GM12801 (cell line): ENCODE results near the gene AK1.

Source experiments
- TF ChIP-seq, protein P1 (sequence below): IDR thresholded peaks from one replicate; pipeline ENCODE4 v1.5.1; 2011; ENCODE audit warnings: control low read depth; ENCODE audit not compliant: insufficient read length; ENCODE audit errors: extremely low read depth

AK1 gene

GRCh38 chr9:127832248-127832647 lies 45.2 kb downstream of the AK1 start:
- TF ChIP-seq, protein P1, sequence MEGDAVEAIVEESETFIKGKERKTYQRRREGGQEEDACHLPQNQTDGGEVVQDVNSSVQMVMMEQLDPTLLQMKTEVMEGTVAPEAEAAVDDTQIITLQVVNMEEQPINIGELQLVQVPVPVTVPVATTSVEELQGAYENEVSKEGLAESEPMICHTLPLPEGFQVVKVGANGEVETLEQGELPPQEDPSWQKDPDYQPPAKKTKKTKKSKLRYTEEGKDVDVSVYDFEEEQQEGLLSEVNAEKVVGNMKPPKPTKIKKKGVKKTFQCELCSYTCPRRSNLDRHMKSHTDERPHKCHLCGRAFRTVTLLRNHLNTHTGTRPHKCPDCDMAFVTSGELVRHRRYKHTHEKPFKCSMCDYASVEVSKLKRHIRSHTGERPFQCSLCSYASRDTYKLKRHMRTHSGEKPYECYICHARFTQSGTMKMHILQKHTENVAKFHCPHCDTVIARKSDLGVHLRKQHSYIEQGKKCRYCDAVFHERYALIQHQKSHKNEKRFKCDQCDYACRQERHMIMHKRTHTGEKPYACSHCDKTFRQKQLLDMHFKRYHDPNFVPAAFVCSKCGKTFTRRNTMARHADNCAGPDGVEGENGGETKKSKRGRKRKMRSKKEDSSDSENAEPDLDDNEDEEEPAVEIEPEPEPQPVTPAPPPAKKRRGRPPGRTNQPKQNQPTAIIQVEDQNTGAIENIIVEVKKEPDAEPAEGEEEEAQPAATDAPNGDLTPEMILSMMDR, result no peak

DNA sequence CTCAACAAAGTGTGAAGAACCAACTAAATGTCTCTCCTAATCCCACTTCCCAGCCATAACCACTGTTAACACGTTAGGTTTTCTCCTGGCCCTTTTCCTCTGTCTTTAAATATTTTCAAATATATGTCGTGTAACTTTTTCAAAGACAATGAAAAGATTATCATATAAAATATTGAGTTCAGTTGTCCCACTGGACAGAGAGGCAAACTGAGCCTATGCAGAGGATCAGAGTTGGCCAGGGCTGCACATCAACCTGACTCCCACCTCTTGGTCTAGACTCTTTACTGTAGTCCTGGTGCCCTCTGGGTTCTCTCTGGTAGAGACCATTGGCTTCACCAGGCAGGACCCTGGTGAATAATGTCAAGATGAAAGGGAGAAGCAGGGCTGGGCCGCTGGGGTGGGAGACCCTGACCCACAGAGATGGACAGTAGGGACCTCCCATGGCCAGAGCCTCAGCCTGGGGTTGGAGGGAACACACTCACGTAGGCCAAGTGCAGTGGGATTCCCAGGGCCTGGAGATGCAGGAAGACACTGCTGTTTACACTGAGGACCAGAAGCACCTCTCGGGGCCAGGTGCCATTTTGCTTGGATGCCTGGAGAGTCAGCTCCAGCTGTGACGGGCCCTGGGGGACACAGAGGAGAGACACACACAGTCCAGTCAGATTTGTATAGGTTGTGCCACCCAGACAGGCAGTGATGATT lies 48.1 kb downstream of the AK1 start:
- TF ChIP-seq, protein P1, result no peak

DNA sequence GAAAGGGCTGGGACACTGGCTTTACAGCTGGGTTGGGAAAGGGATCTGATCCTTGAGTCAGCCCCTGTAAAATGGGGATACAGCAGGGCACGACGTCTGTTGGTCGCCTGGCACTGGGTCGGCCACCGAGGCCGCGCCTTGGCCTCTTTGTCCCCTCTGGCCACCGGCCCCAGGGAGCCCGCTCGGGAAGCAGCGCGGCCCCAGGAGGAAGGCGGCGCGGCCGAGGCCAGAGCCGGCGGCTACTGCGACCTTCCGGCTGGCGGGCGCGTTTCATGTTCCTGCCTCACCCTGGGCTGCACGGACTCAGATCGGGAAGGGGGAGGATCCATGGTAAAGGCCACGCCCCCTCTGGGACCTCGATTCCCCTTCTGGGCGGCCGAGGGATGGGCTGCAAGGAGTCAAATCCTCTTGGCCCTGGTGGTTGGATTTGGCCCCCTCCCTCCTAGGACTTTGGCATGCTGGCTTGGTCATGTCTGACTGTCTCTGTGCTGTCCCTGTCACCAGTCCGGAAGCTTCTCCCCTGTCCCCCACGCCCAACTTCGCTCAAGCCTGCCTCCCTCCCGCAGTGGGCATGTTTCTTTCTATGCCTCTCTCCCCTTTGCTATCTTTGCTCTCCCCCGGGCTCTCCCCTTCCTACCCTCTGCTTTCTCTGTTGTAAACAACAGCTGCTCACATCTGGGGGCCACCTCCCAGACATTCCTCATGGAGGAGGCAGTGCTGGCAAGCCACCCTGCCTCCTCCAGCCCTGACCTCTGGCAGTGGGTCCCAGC lies 49.0 kb downstream of the AK1 start:
- TF ChIP-seq, protein P1, result no peak

DNA sequence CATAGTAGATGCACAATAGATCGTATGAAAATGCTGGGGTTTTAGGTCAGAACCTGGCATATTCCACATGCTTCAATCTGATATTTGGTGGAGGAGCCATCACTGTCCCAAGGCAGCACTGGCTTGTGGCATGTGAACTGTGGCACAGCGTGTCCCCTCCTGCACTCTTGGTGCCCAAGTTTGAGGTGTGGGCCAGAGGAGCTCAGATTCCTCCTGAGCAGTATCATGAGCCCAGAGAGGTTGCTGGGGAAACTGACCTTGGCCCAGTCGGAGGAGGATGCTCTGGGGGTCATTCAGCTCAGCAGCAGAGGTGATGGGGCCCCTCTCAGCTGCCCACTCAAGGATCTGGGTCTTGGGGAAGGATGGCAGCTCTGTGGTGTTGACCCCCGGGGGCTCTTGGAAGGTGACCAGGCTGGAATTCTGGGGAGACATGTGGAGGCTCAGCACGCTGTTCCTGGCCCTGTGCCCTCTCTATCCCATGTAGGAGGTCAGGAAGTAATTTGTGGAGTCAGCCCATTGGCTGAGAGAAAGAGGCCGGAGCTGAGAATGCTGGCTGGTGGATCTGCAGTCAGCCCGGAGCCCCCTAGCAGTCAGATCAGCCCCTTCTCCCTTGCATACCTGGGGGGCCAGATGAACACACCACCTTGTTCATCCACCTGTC lies 51.1 kb downstream of the AK1 start:
- TF ChIP-seq, protein P1, result no peak

DNA sequence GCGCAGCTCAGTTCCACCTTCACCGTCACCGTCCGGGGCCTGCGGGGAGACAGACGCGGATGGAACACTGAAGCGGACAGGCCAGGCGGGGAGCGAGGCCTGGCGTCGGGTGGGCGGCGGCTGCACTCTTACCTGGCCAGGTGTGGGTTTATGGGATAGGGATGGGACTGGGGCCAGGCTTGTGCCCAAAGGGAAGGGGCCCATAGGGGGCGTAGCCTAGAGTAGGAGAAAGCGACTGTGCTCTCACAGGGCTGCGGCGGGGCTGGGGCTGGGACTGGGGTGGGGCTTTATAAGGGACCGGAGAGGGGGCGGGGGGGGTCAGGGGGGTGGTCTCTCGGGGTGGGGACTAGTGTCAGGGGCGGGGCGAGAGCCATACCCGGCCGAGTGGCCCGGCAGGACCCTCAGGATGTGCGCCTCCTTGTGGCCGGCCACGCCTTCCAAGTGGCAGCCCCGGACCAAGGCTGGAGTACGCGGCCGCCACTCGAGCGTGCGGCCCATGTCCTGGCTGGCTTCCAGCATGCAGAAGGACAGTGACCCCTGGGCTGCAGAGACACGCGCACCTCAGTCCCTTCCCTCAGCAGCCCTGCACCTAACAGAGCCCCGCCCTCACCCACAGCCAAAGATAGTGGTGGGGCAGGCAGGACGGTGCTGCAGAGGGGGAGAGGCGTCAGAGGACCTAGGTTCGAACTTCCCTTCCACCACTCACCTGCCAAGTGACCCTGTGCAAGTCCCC lies 52.0 kb downstream of the AK1 start:
- TF ChIP-seq, protein P1, result no peak

DNA sequence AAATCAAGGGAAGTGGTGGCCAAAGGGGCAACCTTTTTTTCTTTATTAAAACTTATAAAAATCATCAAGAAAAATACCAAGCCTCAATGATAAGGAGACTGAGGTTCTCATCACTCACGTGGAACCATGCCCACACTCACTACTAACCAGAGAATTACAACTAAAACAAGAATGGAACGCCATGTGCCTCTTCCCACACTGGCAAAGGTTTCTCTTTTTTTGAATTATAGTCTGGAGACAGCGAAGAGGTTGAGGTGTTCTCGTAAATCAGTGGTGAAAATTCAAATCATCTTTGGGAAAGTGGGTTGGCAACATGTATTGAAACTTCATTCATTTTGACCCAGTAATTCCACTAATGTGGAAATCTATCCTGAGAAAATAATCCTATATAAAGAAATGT lies 55.4 kb downstream of the AK1 start:
- TF ChIP-seq, protein P1, result no peak

- TF ChIP-seq, protein P1, result no peak
These were observed 58.9 kb downstream of the AK1 start for GRCh38 chr9:127818574-127818973.
